ENCODE results near the gene ZNF532.

The ZNF532 gene

DNA sequence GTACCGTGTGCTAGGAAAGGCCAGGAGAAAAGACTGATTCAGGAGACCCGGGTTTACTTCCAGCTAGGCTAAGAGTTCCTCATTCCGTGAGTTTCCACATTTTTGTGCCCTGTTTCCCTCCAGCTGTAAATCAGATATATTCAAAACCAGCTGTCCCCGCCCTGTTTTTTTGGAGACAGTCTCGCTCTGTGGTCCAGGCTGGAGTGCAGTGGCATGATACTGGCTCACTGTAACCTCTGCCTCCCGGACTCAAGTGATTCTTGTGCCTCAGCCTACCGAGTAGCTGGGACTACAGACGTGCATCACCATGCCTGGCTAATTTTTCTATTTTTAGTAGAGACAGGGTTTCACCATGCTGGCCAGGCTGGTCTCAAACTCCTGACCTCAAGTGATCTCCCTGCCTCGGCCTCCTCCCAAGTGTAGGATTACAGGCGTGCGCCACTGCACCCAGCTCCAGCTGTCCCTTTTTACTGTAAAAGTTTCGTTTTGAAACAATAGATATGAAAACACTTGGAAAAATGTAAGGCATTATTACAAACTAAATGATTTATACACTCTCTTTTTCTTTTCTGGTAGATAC, 162.2 kb downstream of the ZNF532 start:
- no peak overlapping the region for H3K4me3 ChIP-seq (ENCODE audit: low read depth, low read length, poor library complexity, severe bottlenecking)
- H3K9me2 ChIP-seq (ENCODE audit: low read depth, low read length) = no peaks in the 10 kb centered on the region
- no peak overlapping the region for H3K27ac ChIP-seq (ENCODE audit: low read depth, low read length, poor library complexity, severe bottlenecking)
- no peaks in the 10 kb centered on the region for H3K79me2 ChIP-seq (ENCODE audit: insufficient read depth, low read length)
- H3K9me3 ChIP-seq (ENCODE audit: low read length) = no peaks in the 10 kb centered on the region
- no peaks in the 10 kb centered on the region for H4K20me1 ChIP-seq (ENCODE audit: insufficient read depth, low read length)
- H3K36me3 ChIP-seq (ENCODE audit: insufficient read depth, low read length) = no peaks in the 10 kb centered on the region
- no peak overlapping the region for H2AFZ ChIP-seq (ENCODE audit: low read length)
- H3F3A ChIP-seq (ENCODE audit: insufficient read depth, low read length) = no peaks in the 10 kb centered on the region
- TF ChIP-seq, protein P1, sequence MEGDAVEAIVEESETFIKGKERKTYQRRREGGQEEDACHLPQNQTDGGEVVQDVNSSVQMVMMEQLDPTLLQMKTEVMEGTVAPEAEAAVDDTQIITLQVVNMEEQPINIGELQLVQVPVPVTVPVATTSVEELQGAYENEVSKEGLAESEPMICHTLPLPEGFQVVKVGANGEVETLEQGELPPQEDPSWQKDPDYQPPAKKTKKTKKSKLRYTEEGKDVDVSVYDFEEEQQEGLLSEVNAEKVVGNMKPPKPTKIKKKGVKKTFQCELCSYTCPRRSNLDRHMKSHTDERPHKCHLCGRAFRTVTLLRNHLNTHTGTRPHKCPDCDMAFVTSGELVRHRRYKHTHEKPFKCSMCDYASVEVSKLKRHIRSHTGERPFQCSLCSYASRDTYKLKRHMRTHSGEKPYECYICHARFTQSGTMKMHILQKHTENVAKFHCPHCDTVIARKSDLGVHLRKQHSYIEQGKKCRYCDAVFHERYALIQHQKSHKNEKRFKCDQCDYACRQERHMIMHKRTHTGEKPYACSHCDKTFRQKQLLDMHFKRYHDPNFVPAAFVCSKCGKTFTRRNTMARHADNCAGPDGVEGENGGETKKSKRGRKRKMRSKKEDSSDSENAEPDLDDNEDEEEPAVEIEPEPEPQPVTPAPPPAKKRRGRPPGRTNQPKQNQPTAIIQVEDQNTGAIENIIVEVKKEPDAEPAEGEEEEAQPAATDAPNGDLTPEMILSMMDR (IDR thresholded peaks at IDR 0.05; ENCODE audit: low read length) = no peak
- no peak for TF ChIP-seq EZH2 (IDR thresholded peaks at IDR 0.05; ENCODE audit: borderline replicate concordance, low read length)
- no peak overlapping the region for H3K9ac ChIP-seq (ENCODE audit: low read length)
- peaks cover 6% of the 10 kb centered on the region for H3K4me1 ChIP-seq (ENCODE audit: insufficient read depth, low read length, severe bottlenecking)
- no peaks in the 10 kb centered on the region for H3K27me3 ChIP-seq (ENCODE audit: insufficient read depth, low read length)
- H3K4me2 ChIP-seq (ENCODE audit: low read length) = no peak overlapping the region

DNA sequence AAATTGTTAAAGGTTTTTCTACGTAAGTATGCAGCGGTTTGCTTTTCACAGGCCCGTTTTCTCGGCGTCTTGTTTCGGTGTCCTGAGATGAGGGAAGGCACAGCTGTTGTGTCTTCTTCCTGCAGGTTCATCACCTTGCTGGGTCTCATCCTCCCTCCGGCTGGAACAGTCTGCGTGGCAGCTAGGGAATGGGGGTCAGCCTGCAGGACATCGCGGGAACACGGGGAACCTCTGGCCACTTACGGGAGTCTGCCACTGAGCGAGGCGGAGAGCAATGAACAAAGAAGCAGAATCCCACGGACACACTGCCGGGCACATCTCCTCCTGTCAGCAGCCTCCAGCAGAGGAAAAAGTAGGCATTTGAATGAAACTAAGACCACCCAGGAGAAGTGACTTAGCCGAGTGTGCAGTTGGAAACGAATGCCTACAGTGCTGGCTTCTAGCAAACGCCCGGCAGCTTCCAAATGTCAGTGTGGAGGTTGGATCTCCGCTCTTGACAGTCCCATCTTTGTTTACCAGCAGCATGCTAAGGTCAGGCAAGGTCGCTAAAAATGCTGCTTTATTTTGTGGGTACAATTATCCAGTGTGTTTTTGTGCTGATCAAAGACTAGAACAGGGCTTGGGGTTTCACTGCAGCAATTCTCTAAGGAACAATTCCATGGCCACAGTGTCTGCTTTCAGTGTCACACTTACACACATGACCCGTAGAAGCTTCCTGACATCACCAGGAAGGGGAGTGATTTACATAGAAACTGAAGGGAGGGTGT, 165.2 kb downstream of the ZNF532 start:
- Histone ChIP-seq H3K9me3 (ENCODE audit: low read length) (no peaks in the 10 kb centered on the region), H3K79me2 (ENCODE audit: insufficient read depth, low read length) (no peaks in the 10 kb centered on the region), H3K4me3 (ENCODE audit: low read depth, low read length, poor library complexity, severe bottlenecking) (no peak overlapping the region), H3K4me2 (ENCODE audit: low read length) (no peak overlapping the region), H2AFZ (ENCODE audit: low read length) (no peak overlapping the region), H3K27me3 (ENCODE audit: insufficient read depth, low read length) (no peaks in the 10 kb centered on the region), H3K36me3 (ENCODE audit: insufficient read depth, low read length) (no peaks in the 10 kb centered on the region), H3F3A (ENCODE audit: insufficient read depth, low read length) (no peaks in the 10 kb centered on the region), H3K4me1 (ENCODE audit: insufficient read depth, low read length, severe bottlenecking) (peaks cover 17% of the 10 kb centered on the region), H3K27ac (ENCODE audit: low read depth, low read length, poor library complexity, severe bottlenecking) (no peak overlapping the region), H3K9ac (ENCODE audit: low read length) (no peak overlapping the region), H4K20me1 (ENCODE audit: insufficient read depth, low read length) (no peaks in the 10 kb centered on the region), H3K9me2 (ENCODE audit: low read depth, low read length) (no peaks in the 10 kb centered on the region)
- no peak for TF ChIP-seq EZH2 (IDR thresholded peaks at IDR 0.05; ENCODE audit: borderline replicate concordance, low read length)
- TF ChIP-seq, protein P1 (IDR thresholded peaks at IDR 0.05; ENCODE audit: low read length) = no peak

DNA sequence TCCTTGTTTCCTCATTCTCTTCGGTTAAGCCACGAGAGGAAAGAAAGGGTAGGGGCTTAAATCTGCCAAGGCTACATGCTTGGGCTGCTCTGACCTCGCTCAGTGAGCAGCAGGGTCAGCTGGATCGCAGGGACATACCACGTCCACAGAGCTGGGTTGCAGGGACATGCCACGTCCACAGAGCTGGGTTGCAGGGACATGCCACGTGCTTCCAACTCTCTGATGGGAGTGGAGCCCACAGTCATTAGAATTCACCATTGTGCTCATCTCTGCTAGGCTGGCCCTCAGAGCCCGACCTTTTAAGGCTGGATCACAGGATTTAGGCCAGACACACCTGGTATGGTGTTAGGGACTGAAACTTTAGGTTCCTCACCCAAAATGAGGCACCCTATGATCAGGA, 167.6 kb downstream of the ZNF532 start:
- Histone ChIP-seq H3K27ac (ENCODE audit: low read depth, low read length, poor library complexity, severe bottlenecking) (no peak overlapping the region), H3K4me3 (ENCODE audit: low read depth, low read length, poor library complexity, severe bottlenecking) (no peak overlapping the region), H2AFZ (ENCODE audit: low read length) (no peak overlapping the region), H3K27me3 (ENCODE audit: insufficient read depth, low read length) (no peaks in the 10 kb centered on the region), H3K4me1 (ENCODE audit: insufficient read depth, low read length, severe bottlenecking) (peaks cover 17% of the 10 kb centered on the region), H3K36me3 (ENCODE audit: insufficient read depth, low read length) (no peaks in the 10 kb centered on the region), H3F3A (ENCODE audit: insufficient read depth, low read length) (no peaks in the 10 kb centered on the region), H3K9me3 (ENCODE audit: low read length) (no peaks in the 10 kb centered on the region), H3K79me2 (ENCODE audit: insufficient read depth, low read length) (no peaks in the 10 kb centered on the region), H3K9ac (ENCODE audit: low read length) (no peak overlapping the region), H4K20me1 (ENCODE audit: insufficient read depth, low read length) (no peaks in the 10 kb centered on the region), H3K4me2 (ENCODE audit: low read length) (no peak overlapping the region), H3K9me2 (ENCODE audit: low read depth, low read length) (no peaks in the 10 kb centered on the region)
- TF ChIP-seq, protein P1 (IDR thresholded peaks at IDR 0.05; ENCODE audit: low read length) = no peak
- TF ChIP-seq EZH2 (IDR thresholded peaks at IDR 0.05; ENCODE audit: borderline replicate concordance, low read length) = no peak

Data from OCI-LY1 (cell line).